ENCODE measurements around the gene KRTAP10-9. TPM values are rescaled to one million over a fixed set of nuclear protein-coding genes. Genes with fewer than 3 reads are reported as not detected.

Gene KRTAP10-9
- polyA plus RNA-seq, 4 donors: not detected

GRCh38 chr21:44648557-44649311, 21.8 kb downstream of the KRTAP10-9 start:
- 78 to 79% (median 78%) methylated on average over 29 to 33 of the region's 33 CpGs for WGBS, 3 donors

GRCh38 chr21:44649521-44650100, 22.7 kb downstream of the KRTAP10-9 start:
- no peak overlapping the region for H3K4me3 ChIP-seq (ENCODE audit: low read depth in 1 of 3, low read length in 3 of 3)
- H3K27ac ChIP-seq (ENCODE audit: low read depth in 1 of 3, low read length in 2 of 3): no peak overlapping the region
- DNase-seq: no peak
- FAIRE-seq: no peak
- H3K36me3 ChIP-seq (ENCODE audit: control insufficient read depth in 3 of 3, insufficient read depth in 2 of 3, low read depth in 1 of 3, low read length in 3 of 3): no peaks in the 10 kb centered on the region
- no peaks in the 10 kb centered on the region for H3K4me1 ChIP-seq (ENCODE audit: control insufficient read depth in 3 of 3, insufficient read depth in 2 of 3, low read depth in 1 of 3, low read length in 2 of 3)
- 83 to 85% (median 83%) methylated on average over 18 of the region's 18 CpGs for WGBS, 3 donors
- H3K27me3 ChIP-seq (ENCODE audit: control insufficient read depth in 3 of 3, insufficient read depth in 3 of 3, low read length in 3 of 3): peaks cover 0 to 2% (median 0%) of the 10 kb centered on the region in 3 donors
- peaks cover 0 to 3% of the 10 kb centered on the region in 2 donors for H3K9me3 ChIP-seq (ENCODE audit: control insufficient read depth in 2 of 2, insufficient read depth in 1 of 2, low read depth in 1 of 2, low read length in 1 of 2)

More at GRCh38 chr21:44648557-44649311, 21.8 kb downstream of the KRTAP10-9 start:
- FAIRE-seq (no peak), DNase-seq (no peak)
- no peaks in the 10 kb centered on the region for H3K36me3 ChIP-seq (ENCODE audit: control insufficient read depth in 3 of 3, insufficient read depth in 2 of 3, low read depth in 1 of 3, low read length in 3 of 3)
- peaks cover 0 to 2% (median 0%) of the 10 kb centered on the region in 3 donors for H3K27me3 ChIP-seq (ENCODE audit: control insufficient read depth in 3 of 3, insufficient read depth in 3 of 3, low read length in 3 of 3)
- H3K4me3 ChIP-seq (ENCODE audit: low read depth in 1 of 3, low read length in 3 of 3): no peak overlapping the region
- H3K27ac ChIP-seq (ENCODE audit: low read depth in 1 of 3, low read length in 2 of 3): no peak overlapping the region
- no peaks in the 10 kb centered on the region for H3K4me1 ChIP-seq (ENCODE audit: control insufficient read depth in 3 of 3, insufficient read depth in 2 of 3, low read depth in 1 of 3, low read length in 2 of 3)
- H3K9me3 ChIP-seq (ENCODE audit: control insufficient read depth in 2 of 2, insufficient read depth in 1 of 2, low read depth in 1 of 2, low read length in 1 of 2): peaks cover 0 to 7% of the 10 kb centered on the region in 2 donors

- FAIRE-seq: no peak
- Histone ChIP-seq H3K9me3 (ENCODE audit: control insufficient read depth in 2 of 2, insufficient read depth in 1 of 2, low read depth in 1 of 2, low read length in 1 of 2) (peaks cover 0 to 3% of the 10 kb centered on the region in 2 donors), H3K27me3 (ENCODE audit: control insufficient read depth in 3 of 3, insufficient read depth in 3 of 3, low read length in 3 of 3) (peaks cover 0 to 2% (median 0%) of the 10 kb centered on the region in 3 donors), H3K4me3 (ENCODE audit: low read depth in 1 of 3, low read length in 3 of 3) (no peak overlapping the region), H3K36me3 (ENCODE audit: control insufficient read depth in 3 of 3, insufficient read depth in 2 of 3, low read depth in 1 of 3, low read length in 3 of 3) (no peaks in the 10 kb centered on the region), H3K27ac (ENCODE audit: low read depth in 1 of 3, low read length in 2 of 3) (no peak overlapping the region), H3K4me1 (ENCODE audit: control insufficient read depth in 3 of 3, insufficient read depth in 2 of 3, low read depth in 1 of 3, low read length in 2 of 3) (no peaks in the 10 kb centered on the region)
- DNase-seq: no peak
- 84 to 91% (median 88%) methylated on average over 20 of the region's 20 CpGs for WGBS, 3 donors
Observed at GRCh38 chr21:44650265-44650972, 23.5 kb downstream of the KRTAP10-9 start.

- H3K27ac ChIP-seq (ENCODE audit: low read depth in 1 of 3, low read length in 2 of 3): no peak overlapping the region
- H3K27me3 ChIP-seq (ENCODE audit: control insufficient read depth in 3 of 3, insufficient read depth in 3 of 3, low read length in 3 of 3): peaks cover 0 to 2% (median 0%) of the 10 kb centered on the region in 3 donors
- no peak for DNase-seq
- H3K9me3 ChIP-seq (ENCODE audit: control insufficient read depth in 2 of 2, insufficient read depth in 1 of 2, low read depth in 1 of 2, low read length in 1 of 2): peaks cover 0 to 7% of the 10 kb centered on the region in 2 donors
- no peak for FAIRE-seq
- H3K36me3 ChIP-seq (ENCODE audit: control insufficient read depth in 3 of 3, insufficient read depth in 2 of 3, low read depth in 1 of 3, low read length in 3 of 3): no peaks in the 10 kb centered on the region
- H3K4me3 ChIP-seq (ENCODE audit: low read depth in 1 of 3, low read length in 3 of 3): no peak overlapping the region
- WGBS, 3 donors: 81 to 89% (median 84%) methylated on average over 12 of the region's 12 CpGs
- H3K4me1 ChIP-seq (ENCODE audit: control insufficient read depth in 3 of 3, insufficient read depth in 2 of 3, low read depth in 1 of 3, low read length in 2 of 3): no peaks in the 10 kb centered on the region
Observed at GRCh38 chr21:44650973-44651675, 24.2 kb downstream of the KRTAP10-9 start.

GRCh38 chr21:44653123-44653522, 26.2 kb downstream of the KRTAP10-9 start:
- DNase-seq: no peak
- 45 to 70% (median 59%) methylated on average over 14 of the region's 14 CpGs for WGBS, 3 donors

GRCh38 chr21:44653656-44654575, 27.0 kb downstream of the KRTAP10-9 start:
- Histone ChIP-seq H3K27ac (ENCODE audit: low read depth in 1 of 3, low read length in 2 of 3) (no peak overlapping the region), H3K36me3 (ENCODE audit: control insufficient read depth in 3 of 3, insufficient read depth in 2 of 3, low read depth in 1 of 3, low read length in 3 of 3) (no peaks in the 10 kb centered on the region), H3K27me3 (ENCODE audit: control insufficient read depth in 3 of 3, insufficient read depth in 3 of 3, low read length in 3 of 3) (no peaks in the 10 kb centered on the region), H3K4me3 (ENCODE audit: low read depth in 1 of 3, low read length in 3 of 3) (no peak overlapping the region), H3K4me1 (ENCODE audit: control insufficient read depth in 3 of 3, insufficient read depth in 2 of 3, low read depth in 1 of 3, low read length in 2 of 3) (peaks cover 0 to 3% (median 0%) of the 10 kb centered on the region in 3 donors), H3K9me3 (ENCODE audit: control insufficient read depth in 2 of 2, insufficient read depth in 1 of 2, low read depth in 1 of 2, low read length in 1 of 2) (peaks cover 1 to 11% of the 10 kb centered on the region in 2 donors)
- no peak for DNase-seq
- no peak for FAIRE-seq
- 68 to 74% (median 69%) methylated on average over 17 of the region's 17 CpGs for WGBS, 3 donors

More at GRCh38 chr21:44653123-44653522, 26.2 kb downstream of the KRTAP10-9 start:
- Histone ChIP-seq H3K4me3 (ENCODE audit: low read depth in 1 of 3, low read length in 3 of 3) (no peak overlapping the region), H3K4me1 (ENCODE audit: control insufficient read depth in 3 of 3, insufficient read depth in 2 of 3, low read depth in 1 of 3, low read length in 2 of 3) (peaks cover 0 to 2% (median 0%) of the 10 kb centered on the region in 3 donors), H3K36me3 (ENCODE audit: control insufficient read depth in 3 of 3, insufficient read depth in 2 of 3, low read depth in 1 of 3, low read length in 3 of 3) (no peaks in the 10 kb centered on the region), H3K9me3 (ENCODE audit: control insufficient read depth in 2 of 2, insufficient read depth in 1 of 2, low read depth in 1 of 2, low read length in 1 of 2) (peaks cover 1 to 11% of the 10 kb centered on the region in 2 donors), H3K27ac (ENCODE audit: low read depth in 1 of 3, low read length in 2 of 3) (no peak overlapping the region), H3K27me3 (ENCODE audit: control insufficient read depth in 3 of 3, insufficient read depth in 3 of 3, low read length in 3 of 3) (peaks cover 0 to 2% (median 0%) of the 10 kb centered on the region in 3 donors)
- FAIRE-seq: no peak

GRCh38 chr21:44654576-44655175, 27.8 kb downstream of the KRTAP10-9 start, which contains the start of gene KRTAP12-4:
KRTAP12-4 (minus strand) TSS chr21:44654659; CDS start chr21:44654614, 45 bp downstream.
- FAIRE-seq: no peak
- no peak within 1 kb of the TSS for H3K27ac ChIP-seq (ENCODE audit: low read depth in 1 of 3, low read length in 2 of 3)
- 69 to 71% (median 70%) methylated on average over 9 of the region's 9 CpGs for WGBS, 3 donors
- no peaks in the 10 kb centered on the region for H3K27me3 ChIP-seq (ENCODE audit: control insufficient read depth in 3 of 3, insufficient read depth in 3 of 3, low read length in 3 of 3)
- H3K4me3 ChIP-seq (ENCODE audit: low read depth in 1 of 3, low read length in 3 of 3): no peak within 1 kb of the TSS
- no peak for DNase-seq
- H3K36me3 ChIP-seq (ENCODE audit: control insufficient read depth in 3 of 3, insufficient read depth in 2 of 3, low read depth in 1 of 3, low read length in 3 of 3): no peaks in the 10 kb centered on the region
- H3K4me1 ChIP-seq (ENCODE audit: control insufficient read depth in 3 of 3, insufficient read depth in 2 of 3, low read depth in 1 of 3, low read length in 2 of 3): peaks cover 0 to 3% (median 0%) of the 10 kb centered on the region in 3 donors
- H3K9me3 ChIP-seq (ENCODE audit: control insufficient read depth in 2 of 2, insufficient read depth in 1 of 2, low read depth in 1 of 2, low read length in 1 of 2): peaks cover 1 to 11% of the 10 kb centered on the region in 2 donors
